Caco-2 (cell line): ENCODE data around the gene CDKL5. TPM values are rescaled to one million over a fixed set of nuclear protein-coding genes. Genes with fewer than 3 reads are reported as not detected.

Source experiments
- BruUV-seq: library from RNA; stranded (reverse); fragments of 400-500 nt; replicated peaks from 2 replicates; lab custom pipeline; 2021; lab: Mats Ljungman, UMichigan
- CTCF ChIA-PET: fragments of 300-600 bp; sonication (Branson Sonifier 250); formaldehyde crosslinking; loops from one replicate; lab custom pipeline; 2022; ENCODE audit warnings: antibody characterized with exemption; lab: Charles Lee
- POLR2A ChIA-PET: fragments of 300-600 bp; sonication (Branson Sonifier 250); formaldehyde crosslinking; loops from one replicate; lab custom pipeline; 2022; ENCODE audit warnings: antibody characterized with exemption; lab: Charles Lee
- DNase-seq, 2 experiments: peaks; one replicate each; pipeline versions ENCODE4 v3.0.0 to v3.0.0-alpha.2; 2020 to 2022
- H3K27me3 ChIP-seq: replicated peaks from 2 replicates; pipeline ENCODE4 v1.6.0; 2011; ENCODE audit warnings: low read length; ENCODE audit not compliant: control insufficient read depth, insufficient read depth
- H3K36me3 ChIP-seq: 2 replicates; pipeline ENCODE4 v1.5.1; 2011; ENCODE audit warnings: low read length; ENCODE audit not compliant: control insufficient read depth, insufficient read depth
- H3K4me1 ChIP-seq: fragments of 250-450 bp; sonication (Bioruptor Pico); 2 replicates; pipeline ENCODE4 v1.5.1; 2020; ENCODE audit warnings: mild to moderate bottlenecking
- H3K4me3 ChIP-seq: 2 replicates; pipeline ENCODE4 v1.5.1; 2011; ENCODE audit warnings: low read depth, mild to moderate bottlenecking, control low read depth, low read length
- H3K9me3 ChIP-seq: fragments of 250-450 bp; sonication (Bioruptor Pico); 2 replicates; pipeline ENCODE4 v1.5.1; 2020; ENCODE audit warnings: mild to moderate bottlenecking, moderate library complexity
- H3K27ac Mint-ChIP-seq: one replicate; pipeline ENCODE4 v1.8.0; 2022; ENCODE audit warnings: mixed read lengths; ENCODE audit not compliant: unreplicated experiment
- H3K27me3 Mint-ChIP-seq: one replicate; pipeline ENCODE4 v1.8.0; 2022; ENCODE audit warnings: mixed read lengths; ENCODE audit not compliant: insufficient read depth, unreplicated experiment
- H3K36me3 Mint-ChIP-seq: one replicate; pipeline ENCODE4 v1.8.0; 2022; ENCODE audit warnings: mild to moderate bottlenecking, mixed read lengths; ENCODE audit not compliant: insufficient read depth, unreplicated experiment
- H3K4me1 Mint-ChIP-seq: one replicate; pipeline ENCODE4 v1.8.0; 2022; ENCODE audit warnings: low read depth, mixed read lengths; ENCODE audit not compliant: unreplicated experiment
- H3K4me3 Mint-ChIP-seq: one replicate; pipeline ENCODE4 v1.8.0; 2022; ENCODE audit warnings: mild to moderate bottlenecking, moderate library complexity, mixed read lengths; ENCODE audit not compliant: unreplicated experiment
- H3K9me3 Mint-ChIP-seq: one replicate; pipeline ENCODE4 v1.8.0; 2022; ENCODE audit warnings: mixed read lengths; ENCODE audit not compliant: unreplicated experiment
- CTCF ChIP-seq, 2 experiments: fragments of 200-600 bp in 1 of 2; IDR thresholded peaks; 1 replicate in 1 of 2; 2 replicates in 1 of 2; pipeline versions ENCODE4 v1.5.1 to v1.8.0; 2011 to 2022; ENCODE audit warnings: antibody characterized with exemption in 1 of 2, control low read depth in 1 of 2, inconsistent platforms in 1 of 2, low read depth in 1 of 2, low read length in 1 of 2, mild to moderate bottlenecking in 1 of 2, moderate library complexity in 1 of 2; ENCODE audit not compliant: insufficient read depth in 1 of 2, severe bottlenecking in 1 of 2, unreplicated experiment in 1 of 2
- intact Hi-C: fragments of 100-400 bp; cut with micrococcal nuclease; formaldehyde crosslinking; loops from one replicate; pipeline ENCODE4 v1.10.0; 2022; ENCODE audit not compliant: unreplicated experiment
- total RNA-seq: library from RNA; stranded (reverse); gene quantifications from 2 replicates; pipeline ENCODE4 v1.2.3, GENCODE V29; 2022

Gene CDKL5
- total RNA-seq, 1 experiment from 2014 or later = 23.7 TPM

- no peak for TF ChIP-seq CTCF (IDR thresholded peaks at IDR 0.05; ENCODE audit: insufficient read depth in 1 of 2, low read depth in 1 of 2, low read length in 1 of 2, severe bottlenecking in 1 of 2, unreplicated experiment in 1 of 2)
- Mint-ChIP-seq H3K27ac (no peak overlapping the region), H3K4me1 (peaks cover 8% of the 10 kb centered on the region), H3K36me3 (peaks cover 6% of the 10 kb centered on the region), H3K4me3 (no peak overlapping the region), H3K27me3 (no peaks in the 10 kb centered on the region), H3K9me3 (no peaks in the 10 kb centered on the region)
- BruUV-seq = no TSS peak
- intact Hi-C loops = no loop called here
- Histone ChIP-seq H3K9me3 (no peaks in the 10 kb centered on the region), H3K36me3 (no peaks in the 10 kb centered on the region), H3K27me3 (no peaks in the 10 kb centered on the region), H3K4me1 (no peaks in the 10 kb centered on the region), H3K4me3 (no peak overlapping the region)
- DNase-seq = no peak
- CTCF ChIA-PET = no interaction called here
- POLR2A ChIA-PET = no interaction called here
Measured at GRCh38 chrX:18575744-18576143, 150.3 kb downstream of the CDKL5 start.

- Mint-ChIP-seq H3K36me3 (peaks cover 6% of the 10 kb centered on the region), H3K4me1 (peaks cover 8% of the 10 kb centered on the region), H3K27ac (no peak overlapping the region), H3K9me3 (no peaks in the 10 kb centered on the region), H3K27me3 (no peaks in the 10 kb centered on the region), H3K4me3 (no peak overlapping the region)
- no peaks in the 10 kb centered on the region for H3K27me3 ChIP-seq
- no peaks in the 10 kb centered on the region for H3K36me3 ChIP-seq
- no peak for TF ChIP-seq CTCF (IDR thresholded peaks at IDR 0.05; ENCODE audit: insufficient read depth in 1 of 2, low read depth in 1 of 2, low read length in 1 of 2, severe bottlenecking in 1 of 2, unreplicated experiment in 1 of 2)
- H3K4me1 ChIP-seq = no peaks in the 10 kb centered on the region
- DNase-seq = no peak
- POLR2A ChIA-PET = no interaction called here
- CTCF ChIA-PET = no interaction called here
- no TSS peak for BruUV-seq
- H3K9me3 ChIP-seq = no peaks in the 10 kb centered on the region
- H3K4me3 ChIP-seq = no peak overlapping the region
- intact Hi-C loops = no loop called here
Measured at GRCh38 chrX:18577400-18577799, 152.0 kb downstream of the CDKL5 start.

- Mint-ChIP-seq H3K9me3 (no peaks in the 10 kb centered on the region), H3K4me3 (no peak overlapping the region), H3K27me3 (no peaks in the 10 kb centered on the region), H3K27ac (no peak overlapping the region), H3K4me1 (peaks cover 4% of the 10 kb centered on the region), H3K36me3 (peaks cover 10% of the 10 kb centered on the region)
- no peak for TF ChIP-seq CTCF (IDR thresholded peaks at IDR 0.05; ENCODE audit: insufficient read depth in 1 of 2, low read depth in 1 of 2, low read length in 1 of 2, severe bottlenecking in 1 of 2, unreplicated experiment in 1 of 2)
- BruUV-seq = no TSS peak
- H3K36me3 ChIP-seq = no peaks in the 10 kb centered on the region
- ChIA-PET POLR2A (no interaction called here), CTCF (no interaction called here)
- intact Hi-C loops = no loop called here
- H3K27me3 ChIP-seq = no peaks in the 10 kb centered on the region
- no peaks in the 10 kb centered on the region for H3K4me1 ChIP-seq
- H3K4me3 ChIP-seq = no peak overlapping the region
- DNase-seq = no peak
- no peaks in the 10 kb centered on the region for H3K9me3 ChIP-seq
Measured at GRCh38 chrX:18578546-18578945, 153.1 kb downstream of the CDKL5 start.
